Sciatic nerve (tissue), 1 donor: ENCODE measurements around the gene ASPSCR1. TPM values are rescaled to one million over a fixed set of nuclear protein-coding genes. Genes with fewer than 3 reads are reported as not detected.

Experiments used
- total RNA-seq: library from RNA; stranded (reverse); fragmentation: NEBNext Ultra II Directional; extraction: Animal tissue kit (Norgen Biotek cat#: 25700); gene quantifications from one replicate; pipeline ENCODE4 v1.2.1, GENCODE V29; 2021
- donor health status: DM: no; HTN: no; CAD: no.

The ASPSCR1 gene
- total RNA-seq, 1 donor from 2014 or later = 32.5 TPM

Other genes with a start within 250 kb of the ASPSCR1 start
- gene GCGR, start 173.5 kb upstream of the ASPSCR1 start, total RNA-seq = 7.8 TPM
- gene MCRIP1, start 144.3 kb upstream of the ASPSCR1 start, total RNA-seq = 91.5 TPM
- not detected for gene PPP1R27, start 142.6 kb upstream of the ASPSCR1 start, total RNA-seq
- gene P4HB, start 117.1 kb upstream of the ASPSCR1 start, total RNA-seq = 248 TPM
- 387 TPM for gene ARHGDIA, start 106.3 kb upstream of the ASPSCR1 start, total RNA-seq
- 45.9 TPM for gene ALYREF, start 86.0 kb upstream of the ASPSCR1 start, total RNA-seq
- gene ANAPC11, start 85.9 kb upstream of the ASPSCR1 start, total RNA-seq = 58.2 TPM
- 0.80 TPM for gene NPB, start 75.4 kb upstream of the ASPSCR1 start, total RNA-seq
- gene PCYT2, start 66.2 kb upstream of the ASPSCR1 start, total RNA-seq = 34.1 TPM
- gene SIRT7, start 59.5 kb upstream of the ASPSCR1 start, total RNA-seq = 17.7 TPM
- gene MAFG, start 49.9 kb upstream of the ASPSCR1 start, total RNA-seq = 27.8 TPM
- gene PYCR1, start 40.3 kb upstream of the ASPSCR1 start, total RNA-seq = 8.0 TPM
- gene MYADML2, start 30.4 kb upstream of the ASPSCR1 start, total RNA-seq = not detected
- gene NOTUM, start 16.4 kb upstream of the ASPSCR1 start, total RNA-seq = not detected
- 33.6 TPM for gene CENPX, start 45.2 kb downstream of the ASPSCR1 start, total RNA-seq
- gene LRRC45, start 45.7 kb downstream of the ASPSCR1 start, total RNA-seq = 8.6 TPM
- gene RAC3, start 54.0 kb downstream of the ASPSCR1 start, total RNA-seq = 4.0 TPM
- 80.0 TPM for gene DCXR, start 60.1 kb downstream of the ASPSCR1 start, total RNA-seq
- 42.4 TPM for gene RFNG, start 74.2 kb downstream of the ASPSCR1 start, total RNA-seq
- 68.2 TPM for gene GPS1, start 74.3 kb downstream of the ASPSCR1 start, total RNA-seq
- gene DUS1L, start 88.2 kb downstream of the ASPSCR1 start, total RNA-seq = 57.1 TPM
- gene FASN, start 120.6 kb downstream of the ASPSCR1 start, total RNA-seq = 280 TPM
- gene CCDC57, start 235.2 kb downstream of the ASPSCR1 start, total RNA-seq = 50.6 TPM